Middle frontal gyrus (tissue), 1 donor: ENCODE results near the gene CRYBG1.

ENCODE experiments used
- DNase-seq: peaks from one replicate; pipeline ENCODE4 v3.0.0-alpha.2; 2015; ENCODE audit warnings: low spot score; ENCODE audit errors: extremely low spot score

The CRYBG1 gene

GRCh38 chr6:106522562-106523250, 162.2 kb downstream of the CRYBG1 start:
- no peak for DNase-seq

GRCh38 chr6:106525107-106525881, 164.8 kb downstream of the CRYBG1 start:
- no peak for DNase-seq

GRCh38 chr6:106525882-106526275, 165.4 kb downstream of the CRYBG1 start:
- DNase-seq: no peak

- no peak for DNase-seq
These were observed 166.6 kb downstream of the CRYBG1 start for GRCh38 chr6:106527117-106527516.

- no peak for DNase-seq
These were observed 167.5 kb downstream of the CRYBG1 start for GRCh38 chr6:106527979-106528378.

- no peak for DNase-seq
These were observed 168.0 kb downstream of the CRYBG1 start for GRCh38 chr6:106528521-106528920.

GRCh38 chr6:106529438-106529837, 168.9 kb downstream of the CRYBG1 start:
- DNase-seq: no peak

- DNase-seq: no peak
These were observed 169.5 kb downstream of the CRYBG1 start for GRCh38 chr6:106530026-106530425.

GRCh38 chr6:106530502-106530901, 170.0 kb downstream of the CRYBG1 start:
- DNase-seq: no peak

- DNase-seq: no peak
These were observed 172.5 kb downstream of the CRYBG1 start for GRCh38 chr6:106533054-106533453.

GRCh38 chr6:106534004-106534403, 173.5 kb downstream of the CRYBG1 start:
- no peak for DNase-seq

- no peak for DNase-seq
These were observed 174.1 kb downstream of the CRYBG1 start for GRCh38 chr6:106534564-106534982.

- DNase-seq: no peak
These were observed 174.5 kb downstream of the CRYBG1 start for GRCh38 chr6:106535012-106535411.

- no peak for DNase-seq
These were observed 175.8 kb downstream of the CRYBG1 start for GRCh38 chr6:106536357-106536756.

- no peak for DNase-seq
These were observed 176.3 kb downstream of the CRYBG1 start for GRCh38 chr6:106536851-106537250.

- DNase-seq: no peak
These were observed 177.1 kb downstream of the CRYBG1 start for GRCh38 chr6:106537662-106538061.

GRCh38 chr6:106538145-106538544, 177.6 kb downstream of the CRYBG1 start:
- no peak for DNase-seq

GRCh38 chr6:106539936-106540335, 179.4 kb downstream of the CRYBG1 start:
- no peak for DNase-seq

GRCh38 chr6:106540432-106540831, 179.9 kb downstream of the CRYBG1 start:
- no peak for DNase-seq

- no peak for DNase-seq
These were observed 180.4 kb downstream of the CRYBG1 start for GRCh38 chr6:106540907-106541306.

- DNase-seq: no peak
These were observed 185.8 kb downstream of the CRYBG1 start for GRCh38 chr6:106546261-106546690.

- DNase-seq: no peak
These were observed 186.3 kb downstream of the CRYBG1 start for GRCh38 chr6:106546691-106547414.
